Epidermal melanocyte (primary cell): Measurements from ENCODE around the gene FNBP1L.

Experiments used
- DNase-seq: peaks from one replicate; pipeline ENCODE4 v3.0.0; 2011; ENCODE audit warnings: low spot score; ENCODE audit not compliant: insufficient read length

Gene FNBP1L

GRCh38 chr1:93488207-93488606, 40.3 kb downstream of the FNBP1L start:
- no peak for DNase-seq

DNA sequence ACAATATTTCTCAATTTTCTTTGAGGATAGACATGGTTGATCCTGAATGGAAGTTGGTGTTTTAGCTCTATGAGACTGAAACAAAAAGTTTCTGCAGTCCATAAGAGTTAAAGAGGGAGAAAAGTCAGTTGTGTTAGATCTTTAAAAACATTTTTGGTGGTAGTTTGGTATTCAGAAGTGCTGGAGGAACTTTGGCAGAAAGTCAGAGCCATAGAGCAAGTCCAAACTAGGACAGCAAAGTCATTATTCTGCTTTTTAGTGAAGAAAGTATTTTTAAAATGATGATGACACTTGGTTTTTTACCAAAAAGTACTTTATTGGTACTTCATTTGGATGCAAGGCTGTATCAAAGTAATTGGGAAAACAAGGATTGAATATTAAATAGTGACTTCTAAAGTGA, 41.8 kb downstream of the FNBP1L start:
- peak; percentile 49 for DNase-seq

- DNase-seq, result no peak
These were observed 42.4 kb downstream of the FNBP1L start for GRCh38 chr1:93490357-93490756.

DNA sequence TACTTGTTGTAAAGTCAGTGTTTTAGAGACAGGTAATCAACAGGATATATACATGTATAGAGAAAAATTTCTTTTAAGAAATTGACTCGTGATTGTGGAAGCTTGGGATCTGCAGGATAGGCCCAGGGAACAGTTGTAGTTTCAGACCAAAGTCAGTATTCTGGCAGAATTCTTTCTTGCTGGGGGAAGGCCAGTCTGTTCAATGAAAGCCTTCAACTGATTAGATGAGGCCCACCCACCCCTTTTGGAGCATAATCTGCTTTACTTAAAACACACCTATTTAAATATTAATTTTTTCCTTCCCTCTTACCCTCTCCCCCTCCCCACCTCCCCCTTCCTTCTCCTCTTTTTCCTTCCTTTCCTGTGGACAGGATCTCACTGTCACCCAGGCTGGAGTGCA, 48.0 kb downstream of the FNBP1L start:
- no peak for DNase-seq

DNA sequence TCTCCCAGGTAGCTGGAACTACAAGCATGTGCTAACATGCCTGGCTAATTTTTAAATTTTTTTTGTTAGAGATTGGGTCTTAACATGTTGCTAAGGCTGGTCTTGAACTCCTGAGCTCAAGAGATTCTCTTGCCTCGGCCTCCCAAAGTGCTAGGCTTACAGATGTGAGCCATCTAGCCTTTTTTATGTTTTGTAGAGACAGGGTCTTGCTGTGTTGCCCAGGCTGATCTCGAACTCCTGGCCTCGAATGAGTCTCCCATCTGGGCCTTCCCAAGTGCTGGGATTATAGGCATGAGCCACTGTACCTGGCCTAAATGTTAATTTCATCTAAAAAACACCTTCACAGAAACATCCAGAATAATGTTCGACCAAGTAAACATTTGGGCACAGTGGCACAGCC, 48.6 kb downstream of the FNBP1L start:
- no peak for DNase-seq

DNA sequence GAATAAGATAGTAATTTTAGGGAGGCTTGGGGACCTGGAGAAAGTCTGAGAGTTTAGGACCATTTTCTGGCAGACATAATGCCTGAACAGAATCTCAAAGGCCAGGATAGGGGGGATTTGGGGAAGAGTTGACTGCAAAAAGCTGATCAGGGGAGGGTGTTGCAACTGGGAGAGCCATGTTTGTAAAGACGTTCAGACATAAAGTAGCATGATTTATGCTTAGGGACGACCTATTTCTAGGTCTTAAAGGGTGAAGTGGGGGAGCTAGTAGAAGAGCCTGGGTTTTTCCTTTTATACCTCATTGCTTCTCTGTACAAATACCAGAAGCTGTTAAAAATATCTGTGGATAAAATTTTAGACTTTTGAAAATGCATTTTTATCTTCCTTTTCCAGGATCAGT, 51.2 kb downstream of the FNBP1L start:
- DNase-seq, result no peak

GRCh38 chr1:93499533-93499932, 51.6 kb downstream of the FNBP1L start:
- DNase-seq, result no peak

- no peak for DNase-seq
These were observed 52.4 kb downstream of the FNBP1L start for GRCh38 chr1:93500275-93500674.

- no peak for DNase-seq
These were observed 53.5 kb downstream of the FNBP1L start for GRCh38 chr1:93501399-93501798.

DNA sequence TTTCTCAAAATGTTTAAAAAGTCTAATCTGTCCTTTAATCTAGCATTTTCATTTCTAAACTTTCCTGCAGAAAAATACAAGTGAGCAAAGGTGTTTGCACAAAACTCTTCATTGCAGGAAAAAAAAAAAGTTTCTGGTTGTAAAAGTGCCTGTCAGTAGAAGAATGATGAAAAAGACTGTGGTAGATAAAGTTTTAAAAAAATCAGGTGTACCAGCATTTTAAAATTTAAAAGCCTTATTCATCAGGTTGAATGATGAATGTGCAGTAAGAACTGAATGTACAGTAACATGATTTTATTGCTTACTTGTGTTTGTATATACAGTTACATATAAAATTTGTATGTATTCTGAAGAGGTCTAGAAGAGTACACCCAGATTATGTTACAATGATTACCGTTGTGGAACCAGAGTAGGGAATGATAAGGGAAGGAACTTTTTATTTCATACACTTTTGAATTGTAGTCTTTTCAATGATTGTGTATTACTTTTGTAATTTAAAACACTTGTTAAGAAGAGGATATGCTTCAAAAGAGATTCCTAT, 54.0 kb downstream of the FNBP1L start:
- no peak for DNase-seq

- no peak for DNase-seq
These were observed 54.7 kb downstream of the FNBP1L start for GRCh38 chr1:93502571-93502970.

DNA sequence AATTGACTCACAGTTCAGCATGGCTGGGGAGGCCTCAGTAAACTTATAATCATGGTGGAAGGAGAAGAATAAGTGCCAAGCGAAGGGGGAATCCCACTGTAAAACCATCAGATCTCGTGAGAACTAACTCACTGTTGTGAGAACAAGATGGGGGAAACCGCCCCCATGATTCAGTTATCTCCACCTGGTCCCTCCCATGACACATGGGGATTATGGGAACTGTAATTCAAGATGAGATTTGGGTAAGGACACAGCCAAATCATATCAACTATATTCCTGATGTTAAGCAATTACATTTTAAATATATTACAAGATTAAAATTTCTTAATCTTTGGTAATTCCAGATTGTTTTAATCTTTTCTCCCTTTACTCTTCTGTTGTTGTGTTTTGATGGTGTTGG, 55.2 kb downstream of the FNBP1L start:
- DNase-seq, result no peak

DNA sequence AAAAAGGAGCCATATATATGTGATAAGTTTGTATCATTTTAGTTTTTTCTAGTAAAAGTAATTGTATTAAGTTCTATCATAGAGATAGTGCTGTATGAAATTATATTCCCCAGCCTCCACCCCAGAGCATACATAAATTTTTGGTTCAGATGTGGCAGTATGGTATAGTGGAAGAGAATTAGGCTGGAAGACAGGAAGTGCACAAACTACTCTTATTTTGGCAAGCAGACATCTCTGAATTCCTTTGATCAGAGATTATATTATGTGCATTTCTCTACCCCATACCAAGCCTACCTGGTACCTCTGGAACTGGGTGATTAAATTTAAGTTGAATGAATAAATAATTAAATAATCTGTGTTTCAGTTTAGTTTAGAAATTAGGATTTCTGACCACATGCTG, 55.9 kb downstream of the FNBP1L start:
- DNase-seq, result no peak

GRCh38 chr1:93504247-93505033, 56.5 kb downstream of the FNBP1L start:
- no peak for DNase-seq

GRCh38 chr1:93506126-93506525, 58.2 kb downstream of the FNBP1L start:
- no peak for DNase-seq

- no peak for DNase-seq
These were observed 68.2 kb downstream of the FNBP1L start for GRCh38 chr1:93516164-93516563.

GRCh38 chr1:93518516-93518915, 70.6 kb downstream of the FNBP1L start:
- no peak for DNase-seq

- no peak for DNase-seq
These were observed 71.4 kb downstream of the FNBP1L start for GRCh38 chr1:93519199-93519829.

DNA sequence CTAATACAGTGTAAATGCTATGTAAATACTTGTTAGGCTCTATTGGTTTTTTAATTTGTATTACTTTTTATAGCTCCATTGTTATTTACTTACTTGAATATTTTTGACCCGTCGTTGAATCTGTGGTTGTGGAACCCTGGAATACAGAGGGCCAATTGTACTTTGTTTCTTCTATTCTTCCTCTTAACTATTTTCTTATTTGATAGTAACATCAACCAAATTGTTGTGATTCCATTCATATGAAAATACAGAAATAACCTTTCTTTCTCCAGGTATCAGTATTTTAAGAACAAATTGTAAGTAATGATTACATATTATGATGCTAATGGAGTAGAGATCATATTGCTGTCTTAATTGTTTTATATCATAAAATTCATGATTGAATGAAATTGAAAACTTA, 73.7 kb downstream of the FNBP1L start:
- no peak for DNase-seq

DNA sequence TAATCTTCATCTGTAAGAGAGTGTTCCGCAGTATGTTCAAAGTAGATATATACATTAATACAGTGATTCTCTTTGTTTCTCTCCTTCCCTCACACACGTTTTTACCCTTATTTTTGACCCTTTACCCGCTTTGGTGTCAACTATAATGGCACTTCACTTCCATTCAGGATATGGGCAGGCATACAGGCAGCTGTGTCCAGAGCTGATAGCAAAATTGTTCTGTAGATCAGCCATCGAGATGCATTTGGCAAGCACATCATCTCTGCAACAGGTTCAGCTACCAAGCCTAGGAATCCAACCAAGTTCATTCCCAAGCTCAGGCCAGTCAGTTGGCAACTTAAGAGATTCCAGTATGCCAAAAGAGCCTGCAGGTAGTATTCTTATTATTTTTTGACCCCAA, 74.8 kb downstream of the FNBP1L start:
- no peak for DNase-seq

DNA sequence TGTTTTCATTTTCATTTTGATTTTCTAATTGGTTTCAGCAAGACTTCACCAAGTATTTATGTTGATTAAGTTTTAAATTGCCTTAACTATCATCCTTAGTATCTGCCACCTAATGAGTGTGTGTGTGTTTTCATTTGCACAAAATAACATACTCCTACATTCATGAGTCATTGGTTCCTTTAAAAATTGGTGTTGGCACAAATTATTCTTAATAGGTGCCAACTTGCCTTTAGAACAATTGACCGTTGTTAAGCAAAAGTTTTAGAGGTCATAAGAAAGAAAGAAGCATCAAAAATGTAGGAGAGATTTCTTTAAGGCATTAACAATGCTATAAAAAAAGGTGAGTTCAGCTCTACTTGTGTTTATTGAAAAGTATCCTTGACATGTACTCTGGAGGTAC, 77.5 kb downstream of the FNBP1L start:
- DNase-seq, result no peak

- DNase-seq, result no peak
These were observed 78.5 kb downstream of the FNBP1L start for GRCh38 chr1:93526431-93526830.

DNA sequence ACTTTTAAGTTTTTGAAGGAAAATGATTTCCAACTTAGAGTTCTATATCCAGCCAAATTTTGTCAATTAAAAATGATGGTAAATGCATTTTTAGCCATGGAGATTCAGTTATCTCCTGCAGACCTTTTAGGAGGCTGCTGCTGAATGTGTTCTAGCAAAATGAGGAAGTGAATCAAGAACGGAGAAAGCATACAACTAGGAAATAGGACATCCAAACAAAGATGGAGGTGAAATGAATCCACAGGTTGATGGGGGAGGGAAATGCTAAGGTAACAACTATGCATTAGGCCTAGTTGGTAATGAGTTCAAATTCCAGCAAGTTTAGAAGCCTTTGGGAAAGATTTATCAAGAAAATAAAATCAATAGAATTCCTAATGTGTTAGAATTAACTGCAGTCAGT, 80.5 kb downstream of the FNBP1L start:
- DNase-seq, result no peak
